ENCODE data around the gene PDF. TPM values are rescaled to one million over a fixed set of nuclear protein-coding genes. Genes with fewer than 3 reads are reported as not detected.

The PDF gene
- total and polyA plus RNA-seq, 2 of the 13 experiments (the other 11 are each of a cell fraction or from before 2014, with no cell fraction given) = 12.4 to 48.8 TPM

DNA sequence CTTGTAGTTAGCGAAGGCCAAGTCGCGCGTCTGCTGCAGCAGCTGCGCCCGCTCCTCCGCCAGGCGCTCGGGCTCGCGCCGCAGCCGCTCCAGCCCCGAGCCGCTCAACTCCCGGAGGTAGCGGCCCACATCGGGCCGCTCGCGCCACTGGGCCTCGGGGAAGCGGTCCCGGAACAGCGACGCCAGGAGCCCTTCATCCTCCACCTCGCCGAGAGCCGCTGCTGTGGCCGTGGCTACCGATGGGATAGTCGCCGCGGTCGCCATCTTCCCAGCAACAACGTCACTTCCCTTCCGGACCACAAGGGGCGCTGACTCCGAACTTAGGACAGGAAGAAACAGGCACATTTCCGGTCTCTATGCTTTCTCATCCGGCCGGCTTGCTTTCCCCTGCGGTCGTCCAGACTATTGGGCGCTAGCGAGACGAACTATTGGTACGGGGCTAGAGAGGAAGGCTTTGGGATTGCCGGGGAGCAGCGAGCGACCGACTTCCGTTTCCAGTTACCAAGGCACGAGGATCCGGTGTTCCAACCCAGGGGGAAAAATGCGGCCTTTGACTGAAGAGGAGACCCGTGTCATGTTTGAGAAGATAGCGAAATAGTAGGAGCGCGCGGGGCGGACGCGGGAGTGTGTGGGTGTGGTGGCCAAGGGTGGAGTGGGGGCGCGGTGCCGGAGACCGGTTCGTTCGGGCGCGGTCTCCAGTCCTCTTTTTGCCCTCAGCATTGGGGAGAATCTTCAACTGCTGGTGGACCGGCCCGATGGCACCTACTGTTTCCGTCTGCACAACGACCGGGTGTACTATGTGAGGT is 9.1 kb upstream of the PDF start, which contains the start of the genes COG8 and NIP7 (continued):
- TF ChIP-seq, protein P1, sequence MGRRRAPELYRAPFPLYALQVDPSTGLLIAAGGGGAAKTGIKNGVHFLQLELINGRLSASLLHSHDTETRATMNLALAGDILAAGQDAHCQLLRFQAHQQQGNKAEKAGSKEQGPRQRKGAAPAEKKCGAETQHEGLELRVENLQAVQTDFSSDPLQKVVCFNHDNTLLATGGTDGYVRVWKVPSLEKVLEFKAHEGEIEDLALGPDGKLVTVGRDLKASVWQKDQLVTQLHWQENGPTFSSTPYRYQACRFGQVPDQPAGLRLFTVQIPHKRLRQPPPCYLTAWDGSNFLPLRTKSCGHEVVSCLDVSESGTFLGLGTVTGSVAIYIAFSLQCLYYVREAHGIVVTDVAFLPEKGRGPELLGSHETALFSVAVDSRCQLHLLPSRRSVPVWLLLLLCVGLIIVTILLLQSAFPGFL (CRISPR knock-in tag; IDR thresholded peaks at IDR 0.05) = no peak
- TF ChIP-seq TOE1 (CRISPR knock-in tag; IDR thresholded peaks at IDR 0.05) (no peak), ZNF484 (CRISPR knock-in tag; IDR thresholded peaks at IDR 0.05; ENCODE audit: borderline replicate concordance, low read depth) (0 out of 2 replicates have a peak, but pooled peaks have one; percentile 64), CENPX (CRISPR knock-in tag; IDR thresholded peaks at IDR 0.05) (no peak), CREB1 (IDR thresholded peaks at IDR 0.05) (peak; percentile 90), CREB1 (CRISPR knock-in tag; IDR thresholded peaks at IDR 0.05) (peak; percentile 94), ZNF660 (CRISPR knock-in tag; IDR thresholded peaks at IDR 0.05; ENCODE audit: borderline replicate concordance, low read depth) (no peak), KMT2B (CRISPR knock-in tag; IDR thresholded peaks at IDR 0.05) (peak; percentile 98), MAF1 (CRISPR knock-in tag; IDR thresholded peaks at IDR 0.05; ENCODE audit: borderline replicate concordance) (peak; percentile 96), NFE2 (CRISPR knock-in tag; IDR thresholded peaks at IDR 0.05) (no peak), PHF8 (CRISPR knock-in tag; IDR thresholded peaks at IDR 0.05) (peak; percentile 95), MXD4 (CRISPR knock-in tag; IDR thresholded peaks at IDR 0.05) (peak; percentile 98), STAG1 (CRISPR knock-in tag; IDR thresholded peaks at IDR 0.05) (peak; percentile 41), PHF5A (CRISPR knock-in tag; IDR thresholded peaks at IDR 0.05; ENCODE audit: low read depth, unreplicated experiment) (peak; percentile 95)
- TF ChIP-seq, protein P2, sequence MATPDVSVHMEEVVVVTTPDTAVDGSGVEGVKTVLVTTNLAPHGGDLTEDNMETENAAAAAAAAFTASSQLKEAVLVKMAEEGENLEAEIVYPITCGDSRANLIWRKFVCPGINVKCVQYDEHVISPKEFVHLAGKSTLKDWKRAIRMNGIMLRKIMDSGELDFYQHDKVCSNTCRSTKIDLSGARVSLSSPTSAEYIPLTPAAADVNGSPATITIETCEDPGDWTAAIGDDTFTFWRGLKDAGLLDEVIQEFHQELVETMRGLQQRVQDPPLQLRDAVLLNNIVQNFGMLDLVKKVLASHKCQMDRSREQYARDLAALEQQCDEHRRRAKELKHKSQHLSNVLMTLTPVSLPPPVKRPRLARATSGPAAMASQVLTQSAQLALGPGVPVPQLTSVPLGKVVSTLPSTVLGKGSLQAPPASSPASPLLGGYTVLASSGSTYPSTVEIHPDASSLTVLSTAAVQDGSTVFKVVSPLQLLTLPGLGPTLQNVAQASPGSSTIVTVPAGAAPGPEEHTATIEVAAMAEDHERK (CRISPR knock-in tag; IDR thresholded peaks at IDR 0.05; ENCODE audit: low read depth) = peak; percentile 31; the same call in 1 of the 2 replicates
- TF ChIP-seq, protein P3, sequence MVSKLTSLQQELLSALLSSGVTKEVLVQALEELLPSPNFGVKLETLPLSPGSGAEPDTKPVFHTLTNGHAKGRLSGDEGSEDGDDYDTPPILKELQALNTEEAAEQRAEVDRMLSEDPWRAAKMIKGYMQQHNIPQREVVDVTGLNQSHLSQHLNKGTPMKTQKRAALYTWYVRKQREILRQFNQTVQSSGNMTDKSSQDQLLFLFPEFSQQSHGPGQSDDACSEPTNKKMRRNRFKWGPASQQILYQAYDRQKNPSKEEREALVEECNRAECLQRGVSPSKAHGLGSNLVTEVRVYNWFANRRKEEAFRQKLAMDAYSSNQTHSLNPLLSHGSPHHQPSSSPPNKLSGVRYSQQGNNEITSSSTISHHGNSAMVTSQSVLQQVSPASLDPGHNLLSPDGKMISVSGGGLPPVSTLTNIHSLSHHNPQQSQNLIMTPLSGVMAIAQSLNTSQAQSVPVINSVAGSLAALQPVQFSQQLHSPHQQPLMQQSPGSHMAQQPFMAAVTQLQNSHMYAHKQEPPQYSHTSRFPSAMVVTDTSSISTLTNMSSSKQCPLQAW (CRISPR knock-in tag; IDR thresholded peaks at IDR 0.05) = peak; percentile 93
- TF ChIP-seq, protein P4, sequence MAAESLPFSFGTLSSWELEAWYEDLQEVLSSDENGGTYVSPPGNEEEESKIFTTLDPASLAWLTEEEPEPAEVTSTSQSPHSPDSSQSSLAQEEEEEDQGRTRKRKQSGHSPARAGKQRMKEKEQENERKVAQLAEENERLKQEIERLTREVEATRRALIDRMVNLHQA (CRISPR knock-in tag; IDR thresholded peaks at IDR 0.05) = no peak
- TF ChIP-seq, protein P5, sequence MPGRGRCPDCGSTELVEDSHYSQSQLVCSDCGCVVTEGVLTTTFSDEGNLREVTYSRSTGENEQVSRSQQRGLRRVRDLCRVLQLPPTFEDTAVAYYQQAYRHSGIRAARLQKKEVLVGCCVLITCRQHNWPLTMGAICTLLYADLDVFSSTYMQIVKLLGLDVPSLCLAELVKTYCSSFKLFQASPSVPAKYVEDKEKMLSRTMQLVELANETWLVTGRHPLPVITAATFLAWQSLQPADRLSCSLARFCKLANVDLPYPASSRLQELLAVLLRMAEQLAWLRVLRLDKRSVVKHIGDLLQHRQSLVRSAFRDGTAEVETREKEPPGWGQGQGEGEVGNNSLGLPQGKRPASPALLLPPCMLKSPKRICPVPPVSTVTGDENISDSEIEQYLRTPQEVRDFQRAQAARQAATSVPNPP (CRISPR knock-in tag; IDR thresholded peaks at IDR 0.05) = no peak
- TF ChIP-seq, protein P6, sequence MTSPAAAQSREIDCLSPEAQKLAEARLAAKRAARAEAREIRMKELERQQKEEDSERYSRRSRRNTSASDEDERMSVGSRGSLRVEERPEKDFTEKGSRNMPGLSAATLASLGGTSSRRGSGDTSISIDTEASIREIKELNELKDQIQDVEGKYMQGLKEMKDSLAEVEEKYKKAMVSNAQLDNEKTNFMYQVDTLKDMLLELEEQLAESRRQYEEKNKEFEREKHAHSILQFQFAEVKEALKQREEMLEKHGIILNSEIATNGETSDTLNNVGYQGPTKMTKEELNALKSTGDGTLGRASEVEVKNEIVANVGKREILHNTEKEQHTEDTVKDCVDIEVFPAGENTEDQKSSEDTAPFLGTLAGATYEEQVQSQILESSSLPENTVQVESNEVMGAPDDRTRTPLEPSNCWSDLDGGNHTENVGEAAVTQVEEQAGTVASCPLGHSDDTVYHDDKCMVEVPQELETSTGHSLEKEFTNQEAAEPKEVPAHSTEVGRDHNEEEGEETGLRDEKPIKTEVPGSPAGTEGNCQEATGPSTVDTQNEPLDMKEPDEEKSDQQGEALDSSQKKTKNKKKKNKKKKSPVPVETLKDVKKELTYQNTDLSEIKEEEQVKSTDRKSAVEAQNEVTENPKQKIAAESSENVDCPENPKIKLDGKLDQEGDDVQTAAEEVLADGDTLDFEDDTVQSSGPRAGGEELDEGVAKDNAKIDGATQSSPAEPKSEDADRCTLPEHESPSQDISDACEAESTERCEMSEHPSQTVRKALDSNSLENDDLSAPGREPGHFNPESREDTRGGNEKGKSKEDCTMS (CRISPR knock-in tag; conservative IDR thresholded peaks at IDR 0.05) = no peak
